ES-I3 (cell line): ENCODE data around the gene CRHR1.

Experiments used
- H3K36me3 ChIP-seq: 2 replicates; pipeline ENCODE4 v1.6.1; 2013; ENCODE audit warnings: mild to moderate bottlenecking, low read length, control low read depth, moderate library complexity; ENCODE audit not compliant: insufficient read depth
- H3K4me1 ChIP-seq: 2 replicates; pipeline ENCODE4 v1.6.1; 2013; ENCODE audit warnings: mild to moderate bottlenecking, control low read depth, low read length; ENCODE audit not compliant: insufficient read depth
- H3K9ac ChIP-seq: 2 replicates; pipeline ENCODE4 v1.6.1; 2013; ENCODE audit warnings: low read depth, mild to moderate bottlenecking, low read length, moderate library complexity
- H3K9me3 ChIP-seq: 2 replicates; pipeline ENCODE4 v1.6.1; 2013; ENCODE audit warnings: mild to moderate bottlenecking, low read length, moderate library complexity; ENCODE audit not compliant: control insufficient read depth, insufficient read depth

Gene CRHR1

DNA sequence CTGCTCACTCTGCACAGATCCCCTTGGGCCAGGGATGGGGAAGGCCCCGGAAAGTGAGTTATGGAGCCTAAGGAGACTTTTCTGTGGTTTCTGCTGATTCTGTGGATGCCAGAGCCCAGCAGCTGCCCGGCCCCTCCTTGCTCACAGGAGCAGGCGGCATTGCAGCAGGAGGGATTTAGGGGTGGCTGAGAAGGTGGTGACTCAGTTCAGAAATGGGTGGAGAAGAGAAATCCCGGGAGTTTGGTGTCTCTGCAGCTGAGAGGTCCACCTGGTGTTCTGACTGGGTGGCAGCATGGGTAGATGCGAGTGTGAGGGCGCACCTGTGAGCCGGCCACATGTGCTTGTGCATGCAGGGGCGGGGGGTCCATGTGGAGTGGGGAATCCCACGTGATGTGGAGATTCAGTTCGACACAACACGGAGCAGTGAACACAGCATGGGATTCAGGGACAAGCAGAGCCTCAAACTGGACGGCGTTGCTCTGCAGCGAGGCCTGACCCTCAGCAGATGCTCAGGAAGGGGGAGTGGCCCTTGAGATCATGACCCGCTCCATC is 44.5 kb downstream of the CRHR1 start:
- Histone ChIP-seq H3K36me3 (no peaks in the 10 kb centered on the region), H3K4me1 (peaks cover 3% of the 10 kb centered on the region; the same call in 1 of the 2 replicates), H3K9ac (no peak overlapping the region), H3K9me3 (no peaks in the 10 kb centered on the region)

GRCh38 chr17:45833920-45834319 is 49.8 kb downstream of the CRHR1 start:
- Histone ChIP-seq H3K9ac (no peak overlapping the region), H3K9me3 (no peaks in the 10 kb centered on the region), H3K36me3 (no peaks in the 10 kb centered on the region), H3K4me1 (no peaks in the 10 kb centered on the region)

DNA sequence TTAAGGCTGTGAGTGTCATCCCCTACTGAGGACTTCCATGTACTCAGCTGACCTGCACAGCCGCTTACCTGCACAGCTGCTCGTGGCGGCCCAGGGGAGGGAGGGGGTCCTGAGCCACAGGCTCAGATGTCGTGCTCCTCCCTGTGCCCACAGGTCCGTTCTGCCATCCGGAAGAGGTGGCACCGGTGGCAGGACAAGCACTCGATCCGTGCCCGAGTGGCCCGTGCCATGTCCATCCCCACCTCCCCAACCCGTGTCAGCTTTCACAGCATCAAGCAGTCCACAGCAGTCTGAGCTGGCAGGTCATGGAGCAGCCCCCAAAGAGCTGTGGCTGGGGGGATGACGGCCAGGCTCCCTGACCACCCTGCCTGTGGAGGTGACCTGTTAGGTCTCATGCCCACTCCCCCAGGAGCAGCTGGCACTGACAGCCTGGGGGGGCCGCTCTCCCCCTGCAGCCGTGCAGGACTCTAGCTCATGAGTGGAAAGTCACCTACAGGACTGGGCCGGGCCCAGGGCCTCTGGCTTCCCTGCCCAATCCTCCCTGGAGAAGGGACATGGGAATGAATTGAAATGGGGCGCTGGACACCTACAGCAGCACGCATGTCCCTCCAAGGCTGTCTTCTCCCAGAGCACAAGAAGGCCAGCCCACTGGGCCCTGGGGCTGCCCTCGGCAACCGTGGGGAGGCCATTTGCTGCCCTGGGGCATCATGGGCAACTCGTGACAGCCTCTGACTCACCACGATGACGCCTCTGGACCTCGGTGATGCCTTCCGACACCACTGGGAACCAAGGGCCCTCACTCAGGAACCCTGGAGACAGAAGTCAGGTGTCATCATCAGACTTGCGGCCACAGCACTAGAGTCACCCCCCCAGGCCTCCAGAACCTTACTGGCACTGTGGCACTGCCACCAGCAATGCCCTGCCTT is 50.6 kb downstream of the CRHR1 start:
- H3K4me1 ChIP-seq = no peaks in the 10 kb centered on the region
- no peak overlapping the region for H3K9ac ChIP-seq
- no peaks in the 10 kb centered on the region for H3K9me3 ChIP-seq
- no peaks in the 10 kb centered on the region for H3K36me3 ChIP-seq

- H3K4me1 ChIP-seq = no peaks in the 10 kb centered on the region
- H3K9me3 ChIP-seq = no peaks in the 10 kb centered on the region
- no peaks in the 10 kb centered on the region for H3K36me3 ChIP-seq
- no peak overlapping the region for H3K9ac ChIP-seq
Measured at GRCh38 chr17:45835481-45835880, 51.4 kb downstream of the CRHR1 start.

DNA sequence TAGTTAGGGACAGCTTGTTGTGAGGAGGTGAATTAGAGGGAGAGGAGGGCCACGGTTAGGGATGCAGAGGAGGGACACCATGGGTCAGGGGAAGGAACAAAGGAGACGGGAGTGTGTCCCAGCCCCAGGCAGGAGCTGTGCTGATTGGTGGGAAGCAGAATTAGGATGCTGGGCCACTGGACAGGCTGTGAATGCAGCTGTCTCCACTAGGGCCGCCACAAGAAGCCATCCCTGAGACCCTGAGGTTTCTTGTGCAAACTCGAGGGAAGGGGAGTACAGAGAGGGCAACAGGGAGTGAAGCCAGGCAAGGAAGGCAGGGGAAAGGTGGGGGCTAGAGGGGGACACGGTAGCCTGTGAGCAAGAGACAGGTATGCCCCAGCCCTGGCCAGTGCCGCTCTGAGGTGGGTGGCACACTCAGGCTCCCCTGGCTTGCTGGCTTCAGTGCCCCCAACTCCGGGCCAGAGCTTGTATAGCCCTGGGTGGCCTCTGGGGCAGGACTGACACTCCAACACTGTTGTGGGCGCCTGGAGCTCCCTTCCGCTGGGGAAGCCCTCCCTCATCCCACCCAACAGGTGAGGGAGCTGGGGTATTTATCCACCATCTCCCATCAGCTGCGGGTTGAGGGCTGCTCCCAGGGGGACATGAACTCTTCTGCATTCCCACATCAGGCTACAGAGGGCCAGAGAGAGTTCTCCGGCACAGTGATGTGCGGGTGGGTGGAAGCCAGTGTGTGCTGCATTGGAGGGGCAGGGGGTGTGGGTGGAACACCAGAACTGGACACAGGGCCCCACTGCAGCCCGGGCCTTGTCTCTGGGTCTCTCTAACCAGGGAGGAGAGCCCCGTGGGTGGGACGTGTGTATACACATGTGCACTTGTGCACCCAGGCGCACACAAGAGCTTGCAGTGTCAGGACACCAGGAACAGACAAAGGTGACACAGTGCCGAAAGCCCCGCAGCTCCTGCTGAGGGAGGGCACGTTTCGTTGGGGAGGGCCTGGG is 52.2 kb downstream of the CRHR1 start:
- Histone ChIP-seq H3K36me3 (no peaks in the 10 kb centered on the region), H3K4me1 (no peaks in the 10 kb centered on the region), H3K9me3 (no peaks in the 10 kb centered on the region), H3K9ac (no peak overlapping the region)

- Histone ChIP-seq H3K4me1 (no peaks in the 10 kb centered on the region), H3K9me3 (no peaks in the 10 kb centered on the region), H3K9ac (no peak overlapping the region), H3K36me3 (no peaks in the 10 kb centered on the region)
Measured at GRCh38 chr17:45837187-45837586, 53.1 kb downstream of the CRHR1 start.

DNA sequence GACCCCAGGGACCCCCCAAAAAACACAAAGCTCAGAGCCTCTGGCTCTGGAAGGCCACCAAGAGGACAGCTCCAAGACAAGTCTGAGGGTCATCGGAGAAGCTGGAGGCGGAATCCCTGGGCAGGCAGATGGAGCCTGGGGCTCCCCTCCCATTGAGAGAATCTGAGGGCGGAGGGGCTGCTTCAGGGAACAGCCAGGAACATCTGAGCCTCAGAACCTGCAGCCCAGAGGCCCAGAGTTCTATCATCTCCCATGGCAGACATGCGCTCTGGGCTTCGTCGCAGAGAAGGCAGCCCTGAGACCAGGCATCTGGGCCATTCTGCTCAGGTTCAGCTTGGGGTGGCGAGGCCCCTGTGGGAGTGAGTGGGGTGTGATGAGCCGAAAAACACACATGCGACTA is 53.5 kb downstream of the CRHR1 start:
- Histone ChIP-seq H3K36me3 (no peaks in the 10 kb centered on the region), H3K4me1 (no peaks in the 10 kb centered on the region), H3K9me3 (no peaks in the 10 kb centered on the region), H3K9ac (no peak overlapping the region)

- Histone ChIP-seq H3K4me1 (no peaks in the 10 kb centered on the region), H3K9ac (no peak overlapping the region), H3K36me3 (no peaks in the 10 kb centered on the region), H3K9me3 (no peaks in the 10 kb centered on the region)
Measured at GRCh38 chr17:45838751-45839295, 54.7 kb downstream of the CRHR1 start.

GRCh38 chr17:45839442-45839841 is 55.3 kb downstream of the CRHR1 start:
- H3K9ac ChIP-seq = no peak overlapping the region
- H3K4me1 ChIP-seq = no peaks in the 10 kb centered on the region
- no peaks in the 10 kb centered on the region for H3K9me3 ChIP-seq
- no peaks in the 10 kb centered on the region for H3K36me3 ChIP-seq

GRCh38 chr17:45841186-45841585 is 57.1 kb downstream of the CRHR1 start:
- no peaks in the 10 kb centered on the region for H3K4me1 ChIP-seq
- no peak overlapping the region for H3K9ac ChIP-seq
- no peaks in the 10 kb centered on the region for H3K36me3 ChIP-seq
- no peaks in the 10 kb centered on the region for H3K9me3 ChIP-seq

DNA sequence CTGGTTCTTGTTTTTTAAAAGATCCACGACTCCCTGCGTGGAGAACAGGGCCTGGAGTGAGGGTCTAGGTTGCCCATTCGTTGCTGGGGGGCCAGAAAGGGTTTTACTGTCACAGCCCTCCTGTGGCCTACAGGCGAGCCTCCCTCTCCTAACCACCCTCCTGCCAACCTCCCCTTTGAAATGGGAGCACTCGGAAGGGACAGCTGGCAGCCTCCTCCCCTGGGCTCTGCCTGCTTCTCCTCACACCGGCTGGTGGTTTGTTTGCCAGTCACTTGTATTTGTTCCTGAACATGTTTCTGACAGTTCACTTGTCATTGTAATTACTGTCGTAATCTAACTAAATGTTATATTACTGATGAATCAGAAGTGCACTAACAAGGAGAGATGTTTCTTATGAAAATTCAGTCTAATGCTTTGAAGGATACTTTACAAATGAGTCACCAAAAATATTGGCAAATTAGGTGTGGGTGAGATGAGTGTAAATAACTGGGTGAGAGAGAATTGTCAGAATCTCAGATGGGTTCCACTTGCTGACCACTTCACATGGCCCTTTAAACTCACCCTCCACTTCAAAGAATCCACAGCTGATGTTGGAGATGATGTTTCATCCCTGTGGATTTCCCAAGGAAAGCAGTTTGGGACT is 57.9 kb downstream of the CRHR1 start:
- no peaks in the 10 kb centered on the region for H3K36me3 ChIP-seq
- H3K4me1 ChIP-seq = no peaks in the 10 kb centered on the region
- no peak overlapping the region for H3K9ac ChIP-seq
- no peaks in the 10 kb centered on the region for H3K9me3 ChIP-seq

DNA sequence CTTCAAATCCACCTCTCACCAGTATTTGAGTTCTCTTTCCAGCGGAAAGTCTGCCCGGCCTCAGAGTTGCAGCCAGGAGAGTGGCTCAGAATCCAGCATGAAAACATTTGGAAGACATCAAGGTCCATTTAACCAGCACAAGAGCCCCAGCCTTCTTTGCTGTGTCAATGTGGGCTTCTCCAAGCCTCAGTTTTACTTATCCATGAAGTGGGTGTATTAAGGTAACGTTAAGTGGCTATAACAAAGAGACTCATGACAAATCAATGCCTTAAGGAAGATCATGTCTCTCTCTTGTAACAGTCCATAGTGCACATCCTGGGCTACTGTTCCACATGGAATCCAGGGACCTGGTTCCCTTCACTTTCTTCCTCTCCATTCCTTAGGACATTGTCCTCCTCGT is 59.6 kb downstream of the CRHR1 start:
- Histone ChIP-seq H3K9me3 (no peaks in the 10 kb centered on the region), H3K4me1 (no peaks in the 10 kb centered on the region), H3K36me3 (no peaks in the 10 kb centered on the region), H3K9ac (no peak overlapping the region)

GRCh38 chr17:45844695-45845375 is 60.7 kb downstream of the CRHR1 start, which contains the start of gene SPPL2C:
Gene SPPL2C (plus strand): TSS chr17:45844881. CDS start chr17:45844907, 26 bp downstream.
- H3K36me3 ChIP-seq = no peaks in the 10 kb centered on the region

More at GRCh38 chr17:45844695-45845375, 60.7 kb downstream of the CRHR1 start, which contains the start of gene SPPL2C:
- Histone ChIP-seq H3K9ac (no peak within 1 kb of the TSS), H3K9me3 (no peaks in the 10 kb centered on the region), H3K4me1 (no peaks in the 10 kb centered on the region)
